Neural cell (in vitro differentiated cells): Measurements from ENCODE around the gene FAM20C. TPM values are rescaled to one million over a fixed set of nuclear protein-coding genes. Genes with fewer than 3 reads are reported as not detected.

Experiments
- H2AFZ ChIP-seq: fragments of 200-600, 300-800 bp; sonication (generic), shearing (Covaris generic); 2 replicates; pipeline ENCODE4 v1.6.0; 2014; ENCODE audit warnings: low read depth, mild to moderate bottlenecking, antibody characterized with exemption, low read length, moderate library complexity
- H3F3A ChIP-seq: fragments of 200-600 bp; shearing (Covaris generic); 2 replicates; pipeline ENCODE4 v1.6.1; 2016; ENCODE audit warnings: mild to moderate bottlenecking, moderate library complexity, mixed read lengths, antibody characterized with exemption, low read length; ENCODE audit not compliant: insufficient read depth, poor library complexity, severe bottlenecking
- H3K27ac ChIP-seq: fragments of 200-600, 300-800 bp; sonication (generic), shearing (Covaris generic); 2 replicates; pipeline ENCODE4 v1.5.1; 2014; ENCODE audit warnings: mild to moderate bottlenecking, low read length, moderate library complexity
- H3K27me3 ChIP-seq: fragments of 300-800, 200-600 bp; sonication (generic), shearing (Covaris generic); 2 replicates; pipeline ENCODE4 v1.6.0; 2014; ENCODE audit warnings: mild to moderate bottlenecking, low read depth, low read length, moderate library complexity; ENCODE audit not compliant: insufficient read depth
- H3K36me3 ChIP-seq: fragments of 300-800, 200-600 bp; sonication (generic), shearing (Covaris generic); 2 replicates; pipeline ENCODE4 v1.5.1; 2014; ENCODE audit warnings: mild to moderate bottlenecking, antibody characterized with exemption, low read length, moderate library complexity; ENCODE audit not compliant: insufficient read depth
- H3K4me2 ChIP-seq: fragments of 300-800, 200-600 bp; sonication (generic), shearing (Covaris generic); 2 replicates; pipeline ENCODE4 v1.6.0; 2014; ENCODE audit warnings: mild to moderate bottlenecking, low read length
- H3K4me3 ChIP-seq: fragments of 300-800, 200-600 bp; sonication (generic), shearing (Covaris generic); 2 replicates; pipeline ENCODE4 v1.5.1; 2014; ENCODE audit warnings: mild to moderate bottlenecking, low read length, moderate library complexity
- H3K79me2 ChIP-seq: fragments of 200-600 bp; shearing (Covaris generic); replicated peaks from 2 replicates; pipeline ENCODE4 v1.6.0; 2014; ENCODE audit warnings: mild to moderate bottlenecking, low read length, moderate library complexity; ENCODE audit not compliant: insufficient read depth
- H3K9ac ChIP-seq: fragments of 300-800, 200-600 bp; sonication (generic), shearing (Covaris generic); 2 replicates; pipeline ENCODE4 v1.6.1; 2016; ENCODE audit warnings: mild to moderate bottlenecking, low read length, mixed read lengths
- H3K9me2 ChIP-seq: fragments of 200-600 bp; shearing (Covaris generic); 2 replicates; pipeline ENCODE4 v1.6.1; 2016; ENCODE audit warnings: mild to moderate bottlenecking, low read length, mixed read lengths; ENCODE audit not compliant: insufficient read depth
- H3K9me3 ChIP-seq: fragments of 200-600, 300-800 bp; sonication (generic), shearing (Covaris generic); 2 replicates; pipeline ENCODE4 v1.6.1; 2016; ENCODE audit warnings: mild to moderate bottlenecking, mixed run types, low read length, moderate library complexity, mixed read lengths
- H4K20me1 ChIP-seq: fragments of 200-600 bp; shearing (Covaris generic); 2 replicates; pipeline ENCODE4 v1.6.1; 2016; ENCODE audit warnings: mild to moderate bottlenecking, mixed run types; ENCODE audit not compliant: insufficient read depth
- CTCF ChIP-seq: fragments of 450-650 bp; IDR thresholded peaks from 2 replicates; pipeline ENCODE4 v1.5.1; 2014; ENCODE audit warnings: antibody characterized with exemption, mild to moderate bottlenecking, moderate library complexity; ENCODE audit not compliant: poor library complexity, severe bottlenecking
- EP300 ChIP-seq: fragments of 450-650 bp; conservative IDR thresholded peaks from 2 replicates; pipeline ENCODE4 v1.6.1; 2014; ENCODE audit warnings: antibody characterized with exemption, mild to moderate bottlenecking, moderate library complexity; ENCODE audit not compliant: poor library complexity, severe bottlenecking
- EZH2 ChIP-seq: fragments of 200-600, 300-800 bp; shearing (Covaris generic), sonication (generic); IDR thresholded peaks from 2 replicates; pipeline ENCODE4 v1.6.1; 2014; ENCODE audit warnings: antibody characterized with exemption, low read length, borderline replicate concordance, mild to moderate bottlenecking; ENCODE audit not compliant: insufficient read depth, poor library complexity, severe bottlenecking
- MXI1 ChIP-seq: fragments of 450-650 bp; conservative IDR thresholded peaks from 2 replicates; pipeline ENCODE4 v1.6.1; 2014; ENCODE audit warnings: antibody characterized with exemption, mild to moderate bottlenecking; ENCODE audit not compliant: poor library complexity, severe bottlenecking
- POLR2AphosphoS5 ChIP-seq: IDR thresholded peaks from 2 replicates; pipeline ENCODE4 v1.6.1; 2012
- RAD21 ChIP-seq: fragments of 450-650 bp; conservative IDR thresholded peaks from 2 replicates; pipeline ENCODE4 v1.6.1; 2014; ENCODE audit warnings: antibody characterized with exemption, mild to moderate bottlenecking, moderate library complexity
- REST ChIP-seq: IDR thresholded peaks from 2 replicates; pipeline ENCODE4 v1.6.1; 2012; ENCODE audit warnings: borderline replicate concordance
- SMC3 ChIP-seq: fragments of 450-650 bp; conservative IDR thresholded peaks from 2 replicates; pipeline ENCODE4 v1.6.1; 2014; ENCODE audit warnings: antibody characterized with exemption, mild to moderate bottlenecking, moderate library complexity; ENCODE audit not compliant: poor library complexity
- TAF1 ChIP-seq: IDR thresholded peaks from 2 replicates; pipeline ENCODE4 v1.6.1; 2012; ENCODE audit warnings: low read depth
- polyA plus RNA-seq: library from polyadenylated mRNA; depleted of rRNA; stranded (reverse); fragments of >200 nt; gene quantifications from 2 replicates; pipeline ENCODE4 v1.2.3, GENCODE V29; 2014

Gene FAM20C
- polyA plus RNA-seq, 1 donor from 2014 or later: 22.7 TPM

GRCh38 chr7:176381-176780 is 16.0 kb upstream of the FAM20C start:
- H3K4me2 ChIP-seq: no peak overlapping the region
- no peaks in the 10 kb centered on the region for H4K20me1 ChIP-seq
- H3K27me3 ChIP-seq: no peaks in the 10 kb centered on the region
- no peak overlapping the region for H2AFZ ChIP-seq
- no peak overlapping the region for H3K4me3 ChIP-seq
- H3K36me3 ChIP-seq: no peaks in the 10 kb centered on the region
- TF ChIP-seq MXI1: no peak
- TF ChIP-seq EP300: no peak
- TF ChIP-seq CTCF: no peak
- no peak for TF ChIP-seq EZH2
- TF ChIP-seq RAD21: no peak
- no peak for TF ChIP-seq REST
- TF ChIP-seq SMC3: no peak
- no peak for TF ChIP-seq TAF1
- H3K79me2 ChIP-seq: no peaks in the 10 kb centered on the region
- no peak overlapping the region for H3K27ac ChIP-seq
- H3F3A ChIP-seq: no peaks in the 10 kb centered on the region
- H3K9ac ChIP-seq: no peak overlapping the region
- H3K9me3 ChIP-seq: no peaks in the 10 kb centered on the region
- no peaks in the 10 kb centered on the region for H3K9me2 ChIP-seq

GRCh38 chr7:176786-177459 is 15.4 kb upstream of the FAM20C start:
- Histone ChIP-seq H2AFZ (no peak overlapping the region), H3K9ac (no peak overlapping the region), H3K79me2 (no peaks in the 10 kb centered on the region), H3K27me3 (no peaks in the 10 kb centered on the region), H3F3A (no peaks in the 10 kb centered on the region), H3K36me3 (no peaks in the 10 kb centered on the region), H3K27ac (no peak overlapping the region), H4K20me1 (no peaks in the 10 kb centered on the region), H3K9me3 (no peaks in the 10 kb centered on the region), H3K4me3 (no peak overlapping the region), H3K4me2 (no peak overlapping the region), H3K9me2 (no peaks in the 10 kb centered on the region)
- TF ChIP-seq TAF1: no peak

- H3K9me2 ChIP-seq: no peaks in the 10 kb centered on the region
- H3F3A ChIP-seq: no peaks in the 10 kb centered on the region
- H3K27ac ChIP-seq: no peak overlapping the region
- H3K27me3 ChIP-seq: no peaks in the 10 kb centered on the region
- H3K9ac ChIP-seq: no peak overlapping the region
- TF ChIP-seq REST (no peak), EZH2 (no peak), POLR2AphosphoS5 (no peak), RAD21 (no peak), TAF1 (no peak), SMC3 (no peak), CTCF (no peak), EP300 (no peak), MXI1 (no peak)
- H3K79me2 ChIP-seq: no peaks in the 10 kb centered on the region
- no peaks in the 10 kb centered on the region for H4K20me1 ChIP-seq
- H3K9me3 ChIP-seq: no peaks in the 10 kb centered on the region
- no peaks in the 10 kb centered on the region for H3K36me3 ChIP-seq
- no peak overlapping the region for H3K4me2 ChIP-seq
- no peak overlapping the region for H3K4me3 ChIP-seq
- H2AFZ ChIP-seq: no peak overlapping the region
Measured at GRCh38 chr7:178444-178843, 13.9 kb upstream of the FAM20C start.
